DND-41 (cell line): Measurements from ENCODE around the gene MMP24.

Source experiments
- EZH2 ChIP-seq: IDR thresholded peaks from 3 replicates; pipeline ENCODE4 v1.6.1; 2012; ENCODE audit warnings: borderline replicate concordance, low read depth, mild to moderate bottlenecking, moderate library complexity, low read length, inconsistent platforms; ENCODE audit not compliant: severe bottlenecking
- TF ChIP-seq, protein P1 (sequence below): IDR thresholded peaks from 2 replicates; pipeline ENCODE4 v1.5.1; 2012; ENCODE audit warnings: borderline replicate concordance, low read length, moderate library complexity, mild to moderate bottlenecking; ENCODE audit not compliant: poor library complexity, severe bottlenecking; ENCODE audit errors: extremely low read depth

DNA sequence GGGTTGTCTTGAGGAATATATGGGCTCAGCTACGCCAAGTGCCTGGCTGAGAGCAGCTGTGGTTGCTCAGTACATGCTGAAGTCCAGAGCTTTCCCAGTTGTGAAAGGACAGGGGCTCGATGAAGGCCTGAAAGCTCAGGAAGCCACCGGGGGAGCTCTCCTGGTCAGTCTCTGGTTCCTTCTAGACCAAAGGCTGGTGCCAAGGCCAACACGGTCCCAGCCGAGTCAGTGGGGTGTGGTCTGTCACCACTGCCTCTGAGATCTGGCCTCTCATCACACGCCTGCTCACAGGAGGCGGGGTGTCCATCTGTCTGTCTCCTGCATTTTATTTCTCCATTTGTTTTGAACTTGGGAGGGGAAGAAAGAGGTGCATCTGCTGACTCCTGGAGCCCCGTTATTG is 70.7 kb downstream of the MMP24 start:
- TF ChIP-seq, protein P1, sequence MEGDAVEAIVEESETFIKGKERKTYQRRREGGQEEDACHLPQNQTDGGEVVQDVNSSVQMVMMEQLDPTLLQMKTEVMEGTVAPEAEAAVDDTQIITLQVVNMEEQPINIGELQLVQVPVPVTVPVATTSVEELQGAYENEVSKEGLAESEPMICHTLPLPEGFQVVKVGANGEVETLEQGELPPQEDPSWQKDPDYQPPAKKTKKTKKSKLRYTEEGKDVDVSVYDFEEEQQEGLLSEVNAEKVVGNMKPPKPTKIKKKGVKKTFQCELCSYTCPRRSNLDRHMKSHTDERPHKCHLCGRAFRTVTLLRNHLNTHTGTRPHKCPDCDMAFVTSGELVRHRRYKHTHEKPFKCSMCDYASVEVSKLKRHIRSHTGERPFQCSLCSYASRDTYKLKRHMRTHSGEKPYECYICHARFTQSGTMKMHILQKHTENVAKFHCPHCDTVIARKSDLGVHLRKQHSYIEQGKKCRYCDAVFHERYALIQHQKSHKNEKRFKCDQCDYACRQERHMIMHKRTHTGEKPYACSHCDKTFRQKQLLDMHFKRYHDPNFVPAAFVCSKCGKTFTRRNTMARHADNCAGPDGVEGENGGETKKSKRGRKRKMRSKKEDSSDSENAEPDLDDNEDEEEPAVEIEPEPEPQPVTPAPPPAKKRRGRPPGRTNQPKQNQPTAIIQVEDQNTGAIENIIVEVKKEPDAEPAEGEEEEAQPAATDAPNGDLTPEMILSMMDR = no peak
- no peak for TF ChIP-seq EZH2
